C4-2B (cell line): ENCODE measurements around the gene CEP57L1.

Experiments used
- CTCF ChIP-seq: fragments of 450-650 bp; conservative IDR thresholded peaks from 2 replicates; pipeline ENCODE4 v1.5.1; 2017; ENCODE audit warnings: mild to moderate bottlenecking
- ZFX ChIP-seq: fragments of 450-650 bp; IDR thresholded peaks from 2 replicates; pipeline ENCODE4 v1.6.1; 2017

GRCh38 chr6:109083657-109084056, 11.7 kb upstream of the CEP57L1 start:
- TF ChIP-seq CTCF = no peak
- TF ChIP-seq ZFX = no peak
